NCI-H446 treated with DMSO at 0.1 percent for 48 hours (cell line): Measurements from ENCODE around the gene CLEC3A.
"Not testable (repeated sequence)": the region's sequence is repeated elsewhere in the genome, so short reads cannot be mapped to it uniquely, and the experiment has no call there.

Experiments used
- DNase-seq: peaks from one replicate; lab custom pipeline; 2025; lab: John Stamatoyannopoulos, UW

The CLEC3A gene

GRCh38 chr16:78034530-78034929 lies 12.2 kb downstream of the CLEC3A start:
- DNase-seq: no peak

GRCh38 chr16:78035012-78035411 lies 12.7 kb downstream of the CLEC3A start:
- no peak for DNase-seq

- no peak for DNase-seq
These were observed 18.0 kb downstream of the CLEC3A start for GRCh38 chr16:78040396-78040795.

GRCh38 chr16:78045865-78046581 lies 23.7 kb downstream of the CLEC3A start:
- DNase-seq: no peak

- DNase-seq: no peak
These were observed 26.0 kb downstream of the CLEC3A start for GRCh38 chr16:78048319-78048718.

- no peak for DNase-seq
These were observed 28.5 kb downstream of the CLEC3A start for GRCh38 chr16:78050734-78051400.

GRCh38 chr16:78057803-78058564 lies 35.6 kb downstream of the CLEC3A start:
- no peak for DNase-seq

- not testable (repeated sequence) for DNase-seq
These were observed 37.5 kb downstream of the CLEC3A start for GRCh38 chr16:78059806-78060205.

- DNase-seq: no peak
These were observed 37.9 kb downstream of the CLEC3A start for GRCh38 chr16:78060295-78060694.

GRCh38 chr16:78060809-78061208 lies 38.5 kb downstream of the CLEC3A start:
- DNase-seq: no peak

GRCh38 chr16:78065319-78065718 lies 43.0 kb downstream of the CLEC3A start:
- DNase-seq: no peak

- DNase-seq: no peak
These were observed 47.6 kb downstream of the CLEC3A start for GRCh38 chr16:78069913-78070312.

GRCh38 chr16:78072275-78072674 lies 49.9 kb downstream of the CLEC3A start:
- DNase-seq: no peak

GRCh38 chr16:78075800-78076199 lies 53.5 kb downstream of the CLEC3A start:
- no peak for DNase-seq

GRCh38 chr16:78081341-78081740 lies 59.0 kb downstream of the CLEC3A start:
- DNase-seq: no peak
